H1 (cell line): ENCODE results near the gene AKAP12. TPM values are rescaled to one million over a fixed set of nuclear protein-coding genes. Genes with fewer than 3 reads are reported as not detected.

Experiments used
- CTCF ChIA-PET: fragments of 300-600 bp; sonication (Branson Sonifier 250); formaldehyde crosslinking; loops from one replicate; lab custom pipeline; 2021; ENCODE audit not compliant: partially characterized antibody; lab: Charles Lee
- POLR2A ChIA-PET: fragments of 300-600 bp; sonication (Branson Sonifier 250); formaldehyde crosslinking; loops from one replicate; lab custom pipeline; 2021; ENCODE audit warnings: inconsistent platforms; ENCODE audit not compliant: partially characterized antibody; lab: Charles Lee
- DNase-seq, 2 experiments: peaks; one replicate each; pipeline versions ENCODE4 v3.0.0 to v3.0.0-alpha.2; 2010 to 2022; ENCODE audit warnings: low spot score in 2 of 2, low read depth in 1 of 2, mixed read lengths in 1 of 2
- FAIRE-seq: peaks from 2 replicates; lab custom pipeline; 2011; peaks lifted over from hg19 to GRCh38; lab: Jason Lieb, UNC
- H2AFZ ChIP-seq: 2 replicates; pipeline ENCODE4 v1.8.1; 2012; ENCODE audit warnings: low read length, inconsistent platforms
- H2AK5ac ChIP-seq: 2 replicates; pipeline ENCODE4 v1.6.1; 2013; ENCODE audit warnings: low read depth, low read length
- H2BK120ac ChIP-seq: replicated peaks from 2 replicates; pipeline ENCODE3; 2013; ENCODE audit warnings: low read depth, low read length, inconsistent platforms
- H2BK12ac ChIP-seq: 2 replicates; pipeline ENCODE4 v1.6.1; 2013; ENCODE audit warnings: low read depth, low read length
- H2BK15ac ChIP-seq: 2 replicates; pipeline ENCODE4 v1.6.1; 2013; ENCODE audit warnings: low read length
- H2BK20ac ChIP-seq: 2 replicates; pipeline ENCODE4 v1.6.1; 2013; ENCODE audit warnings: low read length
- H2BK5ac ChIP-seq: 2 replicates; pipeline ENCODE4 v1.6.1; 2013; ENCODE audit warnings: low read depth, low read length
- H3K14ac ChIP-seq: 2 replicates; pipeline ENCODE4 v1.6.1; 2013; ENCODE audit warnings: inconsistent platforms; ENCODE audit not compliant: insufficient read length
- H3K18ac ChIP-seq: 2 replicates; pipeline ENCODE4 v1.6.1; 2013; ENCODE audit warnings: low read length; ENCODE audit errors: extremely low read depth
- H3K23ac ChIP-seq: 2 replicates; pipeline ENCODE4 v1.6.1; 2013; ENCODE audit warnings: inconsistent platforms; ENCODE audit not compliant: insufficient read length
- H3K23me2 ChIP-seq: 2 replicates; pipeline ENCODE4 v1.6.1; 2013; ENCODE audit warnings: low read depth, low read length
- H3K27ac ChIP-seq: 2 replicates; pipeline ENCODE4 v1.6.1; 2011; ENCODE audit warnings: low read depth, low read length, inconsistent platforms
- H3K27me3 ChIP-seq, 4 experiments: replicated peaks in 1 of 4; 1 replicate in 1 of 4; 2 replicates in 3 of 4; pipeline versions ENCODE4 v1.6.1 to v1.8.1; 2011 to 2013; ENCODE audit warnings: low read length in 3 of 4, mild to moderate bottlenecking in 3 of 4, inconsistent platforms in 2 of 4, mixed read lengths in 2 of 4, moderate library complexity in 1 of 4; ENCODE audit not compliant: control insufficient read depth in 3 of 4, insufficient read depth in 3 of 4; ENCODE audit errors: extremely low read depth in 1 of 4
- H3K36me3 ChIP-seq, 4 experiments: 2 replicates each; pipeline versions ENCODE4 v1.6.1 to v1.8.1; 2011 to 2013; ENCODE audit warnings: mild to moderate bottlenecking in 4 of 4, low read length in 3 of 4, moderate library complexity in 2 of 4, control low read depth in 1 of 4, inconsistent platforms in 1 of 4; ENCODE audit not compliant: insufficient read depth in 4 of 4, control insufficient read depth in 2 of 4
- H3K4ac ChIP-seq: replicated peaks from 2 replicates; pipeline ENCODE3; 2013; ENCODE audit warnings: low read length, low read depth, mixed read lengths, inconsistent platforms; ENCODE audit not compliant: insufficient read length
- H3K4me1 ChIP-seq, 4 experiments: replicated peaks in 1 of 4; 1 replicate in 1 of 4; 2 replicates in 3 of 4; pipeline versions ENCODE4 v1.6.1 to v1.8.1; 2011 to 2013; ENCODE audit warnings: low read length in 3 of 4, inconsistent platforms in 2 of 4, mixed read lengths in 1 of 4; ENCODE audit not compliant: insufficient read depth in 4 of 4, control insufficient read depth in 3 of 4
- H3K4me2 ChIP-seq, 2 experiments: 2 replicates each; pipeline versions ENCODE4 v1.6.1 to v1.8.1; 2011 to 2013; ENCODE audit warnings: low read depth in 2 of 2, low read length in 2 of 2, control low read depth in 1 of 2, inconsistent platforms in 1 of 2, mild to moderate bottlenecking in 1 of 2; ENCODE audit not compliant: insufficient read depth in 1 of 2
- H3K4me3 ChIP-seq, 4 experiments: fragments of 200-600, 300-600 bp in 1 of 4; sonication (generic), shearing (Covaris generic), sonication (Bioruptor Twin) in 1 of 4; 2 replicates each; pipeline versions ENCODE4 v1.5.1 to v1.8.1; 2011 to 2016; ENCODE audit warnings: low read length in 4 of 4, low read depth in 3 of 4, control low read depth in 2 of 4, inconsistent platforms in 2 of 4, mild to moderate bottlenecking in 2 of 4, mixed read lengths in 1 of 4, moderate library complexity in 1 of 4; ENCODE audit not compliant: insufficient read depth in 2 of 4; ENCODE audit errors: extremely low read depth in 1 of 4
- H3K56ac ChIP-seq: replicated peaks from 2 replicates; pipeline ENCODE3; 2013; ENCODE audit warnings: low read depth, mild to moderate bottlenecking, mixed read lengths, low read length, inconsistent platforms; ENCODE audit not compliant: insufficient read length
- H3K79me1 ChIP-seq: 2 replicates; pipeline ENCODE4 v1.6.1; 2013; ENCODE audit warnings: low read depth, low read length, control low read depth
- H3K79me2 ChIP-seq, 2 experiments: 2 replicates each; pipeline versions ENCODE4 v1.6.1 to v1.8.1; 2012 to 2013; ENCODE audit warnings: low read length in 2 of 2, mild to moderate bottlenecking in 2 of 2, inconsistent platforms in 1 of 2; ENCODE audit not compliant: insufficient read depth in 2 of 2, control insufficient read depth in 1 of 2
- H3K9ac ChIP-seq, 4 experiments: replicated peaks in 1 of 4; 1 replicate in 1 of 4; 2 replicates in 3 of 4; pipeline versions ENCODE4 v1.6.1 to v1.8.1; 2011 to 2013; ENCODE audit warnings: low read depth in 3 of 4, low read length in 3 of 4, control low read depth in 2 of 4, mild to moderate bottlenecking in 2 of 4, moderate library complexity in 2 of 4, inconsistent platforms in 1 of 4; ENCODE audit errors: extremely low read depth in 1 of 4
- H3K9me3 ChIP-seq, 2 experiments: 2 replicates each; pipeline versions ENCODE4 v1.6.1 to v1.8.1; 2012 to 2013; ENCODE audit warnings: mild to moderate bottlenecking in 2 of 2, moderate library complexity in 2 of 2, control low read depth in 1 of 2, inconsistent platforms in 1 of 2, low read depth in 1 of 2, low read length in 1 of 2, mixed read lengths in 1 of 2; ENCODE audit not compliant: insufficient read depth in 2 of 2
- H4K20me1 ChIP-seq, 2 experiments: replicated peaks in 1 of 2; 2 replicates each; pipeline versions ENCODE3 to v1.8.1; 2011 to 2013; ENCODE audit warnings: inconsistent platforms in 2 of 2, low read length in 2 of 2, mild to moderate bottlenecking in 1 of 2; ENCODE audit not compliant: insufficient read depth in 2 of 2, control insufficient read depth in 1 of 2
- H4K5ac ChIP-seq: 2 replicates; pipeline ENCODE4 v1.6.1; 2013; ENCODE audit warnings: low read length, low read depth, mixed read lengths, inconsistent platforms; ENCODE audit not compliant: insufficient read length
- H4K8ac ChIP-seq: 2 replicates; pipeline ENCODE4 v1.8.0; 2013; ENCODE audit warnings: mild to moderate bottlenecking, moderate library complexity, low read length, inconsistent platforms; ENCODE audit not compliant: insufficient read depth; ENCODE audit errors: extremely low read depth
- H4K91ac ChIP-seq: replicated peaks from 2 replicates; pipeline ENCODE3; 2013; ENCODE audit warnings: low read length, mixed read lengths, inconsistent platforms; ENCODE audit not compliant: insufficient read length
- ASH2L ChIP-seq: fragments of 200-600, 300-600 bp; sonication (generic); IDR thresholded peaks from one replicate; pipeline ENCODE4 v1.7.1; 2017; ENCODE audit warnings: low read length
- BCL11A ChIP-seq, 2 experiments: IDR thresholded peaks; one replicate each; pipeline ENCODE4 v1.6.1; 2011; ENCODE audit warnings: low read depth in 2 of 2, low read length in 2 of 2, mild to moderate bottlenecking in 2 of 2
- CBX5 ChIP-seq: fragments of 300-800, 300-1000 bp; sonication (generic); IDR thresholded peaks from 2 replicates; pipeline ENCODE4 v1.7.1; 2016; ENCODE audit warnings: antibody characterized with exemption, low read length, low read depth
- CHD1 ChIP-seq: IDR thresholded peaks from 2 replicates; pipeline ENCODE4 v1.6.1; 2012; ENCODE audit warnings: low read depth, low read length, improper control_type of control experiment
- FOSL1 ChIP-seq: IDR thresholded peaks from 2 replicates; pipeline ENCODE4 v1.6.1; 2011; ENCODE audit warnings: mild to moderate bottlenecking, low read depth, low read length, moderate library complexity; ENCODE audit not compliant: insufficient read depth
- KDM1A ChIP-seq: fragments of 200-600, 300-600 bp; sonication (generic); IDR thresholded peaks from 2 replicates; pipeline ENCODE4 v1.7.1; 2016; ENCODE audit warnings: mild to moderate bottlenecking, low read length, borderline replicate concordance
- KDM5A ChIP-seq: fragments of 200-600 bp; IDR thresholded peaks from 2 replicates; pipeline ENCODE4 v1.7.1; 2012; ENCODE audit warnings: mild to moderate bottlenecking, low read length, inconsistent platforms, mixed read lengths
- NANOG ChIP-seq: IDR thresholded peaks from 2 replicates; pipeline ENCODE4 v1.6.1; 2011; ENCODE audit warnings: low read length, low read depth, mild to moderate bottlenecking, inconsistent platforms; ENCODE audit not compliant: insufficient read depth, poor library complexity, severe bottlenecking
- RAD21 ChIP-seq, 2 experiments: IDR thresholded peaks in 1 of 2; conservative IDR thresholded peaks in 1 of 2; 2 replicates each; pipeline ENCODE4 v1.6.1; 2011; ENCODE audit warnings: low read depth in 2 of 2, low read length in 2 of 2, improper control_type of control experiment in 1 of 2, inconsistent platforms in 1 of 2, mild to moderate bottlenecking in 1 of 2, moderate library complexity in 1 of 2
- RFX5 ChIP-seq: IDR thresholded peaks from 2 replicates; pipeline ENCODE4 v1.6.1; 2011; ENCODE audit warnings: low read depth, low read length, improper control_type of control experiment, borderline replicate concordance
- TBP ChIP-seq: IDR thresholded peaks from 2 replicates; pipeline ENCODE4 v1.6.1; 2011; ENCODE audit warnings: low read depth, low read length, improper control_type of control experiment
- WGBS, 2 experiments: shearing (Covaris generic) in 1 of 2; methylation state at CpG; one replicate each; pipeline versions ENCODE4 v1.1.6 to v1.1.7; 2013 to 2015; ENCODE audit warnings: low lambda C conversion rate in 2 of 2, mixed read lengths in 2 of 2, inconsistent platforms in 1 of 2, low coverage in 1 of 2, missing lambda C conversion rate in 1 of 2; ENCODE audit not compliant: insufficient replicate concordance in 2 of 2, insufficient coverage in 1 of 2, insufficient read length in 1 of 2; ENCODE audit errors: extremely low coverage in 1 of 2, missing lambda C conversion rate in 1 of 2; 5-methylcytosine and 5-hydroxymethylcytosine counted together
- polyA plus RNA-seq, 7 experiments: library from polyadenylated mRNA; depleted of rRNA in 3 of 7; stranded (reverse) in 5 of 7; unstranded in 2 of 7; fragments of >200 nt in 5 of 7; fragments of 200-250 nt in 2 of 7; gene quantifications; 1 replicate in 5 of 7; 2 replicates in 1 of 7; 4 replicates in 1 of 7; pipeline versions ENCODE4 v1.2.1 to v1.2.3, GENCODE V29; 2011 to 2013; ENCODE audit warnings: missing spikeins in 2 of 7, mixed read lengths in 2 of 7
- total RNA-seq: library from RNA; stranded (reverse); fragmentation: NEBNext Ultra II Directional; extraction: Animal tissue kit (Norgen Biotek cat#: 25700); gene quantifications from 2 replicates; pipeline ENCODE4 v1.2.1, GENCODE V29; 2021
- TF ChIP-seq, protein P1 (sequence below): IDR thresholded peaks from 2 replicates; pipeline ENCODE4 v1.6.1; 2012; ENCODE audit warnings: low read length, inconsistent platforms

Gene AKAP12
- total and polyA plus RNA-seq, 2 of the 8 experiments (the other 6 are each of a cell fraction or from before 2014, with no cell fraction given): 14.6 to 79.2 TPM

GRCh38 chr6:151402228-151402627 is 162.5 kb downstream of the AKAP12 start:
- Histone ChIP-seq H3K23ac (no peak overlapping the region), H2BK5ac (no peak overlapping the region), H3K14ac (no peak overlapping the region), H3K9ac (no peak overlapping the region), H3K79me2 (peaks cover 14 to 58% of the 10 kb centered on the region in 2 experiments), H2AFZ (no peak overlapping the region), H3K9me3 (no peaks in the 10 kb centered on the region; a peak in 1 of 4 replicates), H4K91ac (no peak overlapping the region), H3K56ac (no peak overlapping the region), H4K20me1 (peaks cover 5 to 16% of the 10 kb centered on the region in 2 experiments), H3K4ac (no peak overlapping the region), H3K4me3 (no peak overlapping the region), H2AK5ac (no peak overlapping the region), H2BK20ac (no peak overlapping the region), H2BK12ac (no peak overlapping the region), H3K4me2 (no peak overlapping the region), H3K23me2 (no peaks in the 10 kb centered on the region), H3K27me3 (no peaks in the 10 kb centered on the region), H3K18ac (no peak overlapping the region), H2BK15ac (no peak overlapping the region), H3K27ac (no peak overlapping the region), H4K8ac (no peak overlapping the region), H3K79me1 (no peaks in the 10 kb centered on the region), H3K4me1 (no peaks in the 10 kb centered on the region), H4K5ac (no peak overlapping the region), H3K36me3 (peaks cover 2 to 24% (median 11%) of the 10 kb centered on the region in 4 experiments; a peak in 5 of 8 replicates), H2BK120ac (no peak overlapping the region)
- ChIA-PET CTCF (interaction anchor here (0.7 to 0.8 kb wide), 2 partner anchors 507 to 867 kb away, joined by 3 to 4 read pairs; no protein-coding TSS in a partner anchor), POLR2A (interaction anchor here (1.2 to 6.6 kb wide), 3 partner anchors 7 to 14 kb away, joined by 4 to 60 read pairs (median 29); partner anchors contain the start of gene ZBTB2)
- FAIRE-seq (no peak), DNase-seq (no peak)
- 91% methylated on average over 1 of the region's 1 CpG; no CpG with 5 or more reads in 1 of the 2 experiments for WGBS, 2 experiments
- TF ChIP-seq FOSL1: no peak
- no peak for TF ChIP-seq BCL11A (IDR thresholded peaks at IDR 0.05; ENCODE audit: low read depth in 2 of 2, low read length in 2 of 2)
- TF ChIP-seq, protein P1, sequence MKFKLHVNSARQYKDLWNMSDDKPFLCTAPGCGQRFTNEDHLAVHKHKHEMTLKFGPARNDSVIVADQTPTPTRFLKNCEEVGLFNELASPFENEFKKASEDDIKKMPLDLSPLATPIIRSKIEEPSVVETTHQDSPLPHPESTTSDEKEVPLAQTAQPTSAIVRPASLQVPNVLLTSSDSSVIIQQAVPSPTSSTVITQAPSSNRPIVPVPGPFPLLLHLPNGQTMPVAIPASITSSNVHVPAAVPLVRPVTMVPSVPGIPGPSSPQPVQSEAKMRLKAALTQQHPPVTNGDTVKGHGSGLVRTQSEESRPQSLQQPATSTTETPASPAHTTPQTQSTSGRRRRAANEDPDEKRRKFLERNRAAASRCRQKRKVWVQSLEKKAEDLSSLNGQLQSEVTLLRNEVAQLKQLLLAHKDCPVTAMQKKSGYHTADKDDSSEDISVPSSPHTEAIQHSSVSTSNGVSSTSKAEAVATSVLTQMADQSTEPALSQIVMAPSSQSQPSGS: no peak
- no peak for TF ChIP-seq CBX5
- no peak for TF ChIP-seq ASH2L
- no peak for TF ChIP-seq TBP
- TF ChIP-seq CHD1: no peak
- no peak for TF ChIP-seq KDM5A
- TF ChIP-seq RAD21 (IDR thresholded peaks at IDR 0.05 in 1 of 2, conservative IDR thresholded peaks at IDR 0.05 in 1 of 2; ENCODE audit: low read depth in 2 of 2, low read length in 2 of 2): no peak
- TF ChIP-seq RFX5: no peak
- TF ChIP-seq KDM1A: no peak
- no peak for TF ChIP-seq NANOG
